Measurements from ENCODE around the gene CACNA1S.

- TF ChIP-seq CTCF (IDR thresholded peaks at IDR 0.05) (no peak), ZFX (IDR thresholded peaks at IDR 0.05; ENCODE audit: borderline replicate concordance) (no peak)
Measured at GRCh38 chr1:201034671-201035070, 77.6 kb downstream of the CACNA1S start.
